AG04450 (cell line): ENCODE measurements around the gene NADK2. TPM values are rescaled to one million over a fixed set of nuclear protein-coding genes. Genes with fewer than 3 reads are reported as not detected.

Source experiments
- CTCF ChIA-PET: fragments of 300-600, 350-600 bp; formaldehyde crosslinking; extraction: SDS; loops from one replicate; lab custom pipeline; 2022; ENCODE audit warnings: antibody characterized with exemption, inconsistent platforms; lab: Charles Lee
- POLR2A ChIA-PET: fragments of 350-600 bp; formaldehyde crosslinking; extraction: SDS; loops from one replicate; lab custom pipeline; 2021; ENCODE audit warnings: antibody characterized with exemption, inconsistent platforms; lab: Yijun Ruan, JAX
- DNase-seq: peaks from one replicate; pipeline ENCODE4 v3.0.0-alpha.2; 2011; ENCODE audit warnings: low read depth, low spot score
- H3K27ac ChIP-seq: one replicate; pipeline ENCODE4 v1.5.1; 2012; ENCODE audit warnings: low read depth, low read length, control low read depth
- H3K27me3 ChIP-seq: one replicate; pipeline ENCODE4 v1.6.0; 2012; ENCODE audit warnings: low read length; ENCODE audit not compliant: control insufficient read depth, insufficient read depth
- H3K4me3 ChIP-seq: 2 replicates; pipeline ENCODE4 v1.5.1; 2011; ENCODE audit warnings: mild to moderate bottlenecking, low read depth, low read length, control low read depth
- H3K9me3 ChIP-seq: 2 replicates; pipeline ENCODE4 v1.5.1; 2012; ENCODE audit warnings: low read length; ENCODE audit not compliant: control insufficient read depth, insufficient read depth
- polyA plus RNA-seq: library from polyadenylated mRNA; depleted of rRNA; stranded (reverse); fragments of >200 nt; gene quantifications from 2 replicates; pipeline ENCODE4 v1.2.3, GENCODE V29; 2011
- TF ChIP-seq, protein P1 (sequence below): IDR thresholded peaks from 2 replicates; pipeline ENCODE4 v1.5.1; 2011; ENCODE audit warnings: low read depth, low read length, control low read depth, inconsistent platforms

NADK2 gene
- polyA plus RNA-seq, 1 experiment, result 18.5 TPM

DNA sequence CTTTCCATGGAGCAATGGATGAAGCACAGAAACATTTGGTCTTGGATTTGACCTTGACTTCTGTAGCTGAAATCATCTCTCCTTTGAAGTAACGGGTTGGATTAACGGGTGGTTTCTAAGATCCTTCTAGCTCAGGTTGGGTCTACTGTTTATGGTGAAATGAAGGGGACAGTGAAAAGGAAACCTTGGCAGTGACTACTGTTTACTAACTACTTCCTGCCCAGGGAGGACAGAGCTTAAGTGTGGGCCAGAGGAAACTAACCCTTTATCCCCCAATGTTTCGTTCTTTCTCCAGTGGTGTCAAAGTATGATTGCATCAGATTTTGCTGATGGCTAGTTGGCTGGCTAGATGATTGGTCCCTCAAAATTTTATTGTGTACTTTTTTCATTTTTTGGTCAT is 67.6 kb downstream of the NADK2 start:
- no peaks in the 10 kb centered on the region for H3K9me3 ChIP-seq
- no peak for DNase-seq
- no peaks in the 10 kb centered on the region for H3K27me3 ChIP-seq
- ChIA-PET POLR2A (interaction anchor here (0.5 kb wide), 1 partner anchor 21 kb away, joined by 3 read pairs; no protein-coding TSS in a partner anchor), CTCF (interaction anchor here (0.6 to 2.1 kb wide), 3 partner anchors 23 to 131 kb away, joined by 4 to 12 read pairs (median 8); partner anchors contain the start of gene NADK2)
- H3K27ac ChIP-seq, result no peak overlapping the region
- TF ChIP-seq, protein P1, sequence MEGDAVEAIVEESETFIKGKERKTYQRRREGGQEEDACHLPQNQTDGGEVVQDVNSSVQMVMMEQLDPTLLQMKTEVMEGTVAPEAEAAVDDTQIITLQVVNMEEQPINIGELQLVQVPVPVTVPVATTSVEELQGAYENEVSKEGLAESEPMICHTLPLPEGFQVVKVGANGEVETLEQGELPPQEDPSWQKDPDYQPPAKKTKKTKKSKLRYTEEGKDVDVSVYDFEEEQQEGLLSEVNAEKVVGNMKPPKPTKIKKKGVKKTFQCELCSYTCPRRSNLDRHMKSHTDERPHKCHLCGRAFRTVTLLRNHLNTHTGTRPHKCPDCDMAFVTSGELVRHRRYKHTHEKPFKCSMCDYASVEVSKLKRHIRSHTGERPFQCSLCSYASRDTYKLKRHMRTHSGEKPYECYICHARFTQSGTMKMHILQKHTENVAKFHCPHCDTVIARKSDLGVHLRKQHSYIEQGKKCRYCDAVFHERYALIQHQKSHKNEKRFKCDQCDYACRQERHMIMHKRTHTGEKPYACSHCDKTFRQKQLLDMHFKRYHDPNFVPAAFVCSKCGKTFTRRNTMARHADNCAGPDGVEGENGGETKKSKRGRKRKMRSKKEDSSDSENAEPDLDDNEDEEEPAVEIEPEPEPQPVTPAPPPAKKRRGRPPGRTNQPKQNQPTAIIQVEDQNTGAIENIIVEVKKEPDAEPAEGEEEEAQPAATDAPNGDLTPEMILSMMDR, result no peak
- no peak overlapping the region for H3K4me3 ChIP-seq

DNA sequence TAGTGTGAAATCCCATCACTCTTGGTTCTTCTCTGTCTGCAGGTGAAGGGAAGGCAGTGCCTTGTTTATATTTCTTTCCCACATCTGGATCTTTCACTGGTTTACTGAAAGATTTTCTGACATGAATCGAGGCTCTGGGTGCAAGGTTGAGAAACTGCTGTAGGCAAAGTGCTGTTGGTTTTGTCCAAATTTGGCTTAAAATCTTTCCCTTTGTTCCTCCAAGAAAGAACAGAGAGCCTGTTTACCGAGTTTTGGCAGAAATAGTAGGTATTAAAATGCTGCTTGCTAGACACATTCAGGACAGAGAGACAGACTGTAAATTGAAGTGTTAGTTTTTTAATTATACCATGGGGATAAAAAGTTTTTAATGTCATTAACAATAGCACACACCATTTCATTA is 68.3 kb downstream of the NADK2 start:
- ChIA-PET POLR2A (no interaction called here), CTCF (interaction anchor here (0.6 to 2.1 kb wide), 2 partner anchors 69 to 132 kb away, joined by 3 to 12 read pairs; no protein-coding TSS in a partner anchor)
- TF ChIP-seq, protein P1, result no peak
- no peaks in the 10 kb centered on the region for H3K9me3 ChIP-seq
- H3K4me3 ChIP-seq, result no peak overlapping the region
- no peak overlapping the region for H3K27ac ChIP-seq
- no peaks in the 10 kb centered on the region for H3K27me3 ChIP-seq
- DNase-seq, result no peak

DNA sequence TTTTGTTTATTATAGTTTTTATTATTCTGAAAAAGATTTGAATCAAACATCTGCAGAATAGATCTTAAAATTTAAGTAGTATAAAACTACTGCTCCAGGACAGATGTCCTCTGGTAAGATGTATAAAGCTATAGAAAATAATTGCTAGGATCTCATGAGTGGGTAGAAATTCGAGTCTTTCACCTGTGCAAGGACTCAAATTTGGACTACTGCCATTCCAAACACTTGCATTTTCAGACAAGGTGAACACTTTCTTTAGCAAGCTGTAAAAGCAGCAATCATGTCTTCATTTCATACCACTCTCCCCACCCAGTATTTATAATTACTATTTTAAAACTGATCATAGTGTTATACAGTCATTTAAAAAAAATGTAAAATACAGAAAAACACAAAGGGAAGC is 69.1 kb downstream of the NADK2 start:
- TF ChIP-seq, protein P1, result no peak
- Histone ChIP-seq H3K27me3 (no peaks in the 10 kb centered on the region), H3K9me3 (no peaks in the 10 kb centered on the region), H3K4me3 (no peak overlapping the region), H3K27ac (no peak overlapping the region)
- no peak for DNase-seq
- ChIA-PET POLR2A (no interaction called here), CTCF (interaction anchor here (3.1 kb wide), 1 partner anchor 133 kb away, joined by 9 read pairs; no protein-coding TSS in a partner anchor)

DNA sequence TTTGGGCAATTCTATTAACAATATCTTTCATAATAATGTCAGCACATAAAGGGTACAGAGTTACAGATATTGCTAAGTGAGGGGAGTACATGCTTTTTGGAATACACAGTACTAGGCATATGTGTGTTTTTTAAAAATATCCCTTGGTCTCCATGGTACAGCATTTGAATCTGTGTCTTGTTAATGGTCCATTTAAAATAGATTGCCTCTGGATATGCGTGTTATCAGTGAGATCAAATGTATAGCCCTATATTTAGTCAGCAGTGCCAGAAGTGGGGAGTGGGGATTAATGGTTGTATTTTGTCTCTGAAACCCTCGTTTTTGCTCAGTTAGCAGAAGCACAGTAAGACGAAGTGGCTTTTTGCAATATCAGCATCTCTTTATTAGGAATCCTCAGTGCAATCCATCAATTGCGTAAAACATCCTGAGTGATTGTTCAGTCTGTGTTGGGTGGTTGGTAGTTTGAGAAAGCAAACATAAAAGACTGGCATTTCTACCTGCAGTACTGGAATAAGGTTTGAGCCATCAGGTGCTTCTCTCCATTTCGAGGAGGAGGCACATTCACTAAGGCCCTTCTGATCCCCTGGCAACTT is 70.8 kb downstream of the NADK2 start:
- DNase-seq, result no peak
- H3K9me3 ChIP-seq, result no peaks in the 10 kb centered on the region
- POLR2A ChIA-PET, result no interaction called here
- H3K27me3 ChIP-seq, result no peaks in the 10 kb centered on the region
- CTCF ChIA-PET, result interaction anchor here (1.2 to 3.1 kb wide), 3 partner anchors 8 to 135 kb away, joined by 4 to 9 read pairs (median 8); no protein-coding TSS in a partner anchor
- TF ChIP-seq, protein P1, result no peak
- H3K4me3 ChIP-seq, result no peak overlapping the region
- no peak overlapping the region for H3K27ac ChIP-seq

DNA sequence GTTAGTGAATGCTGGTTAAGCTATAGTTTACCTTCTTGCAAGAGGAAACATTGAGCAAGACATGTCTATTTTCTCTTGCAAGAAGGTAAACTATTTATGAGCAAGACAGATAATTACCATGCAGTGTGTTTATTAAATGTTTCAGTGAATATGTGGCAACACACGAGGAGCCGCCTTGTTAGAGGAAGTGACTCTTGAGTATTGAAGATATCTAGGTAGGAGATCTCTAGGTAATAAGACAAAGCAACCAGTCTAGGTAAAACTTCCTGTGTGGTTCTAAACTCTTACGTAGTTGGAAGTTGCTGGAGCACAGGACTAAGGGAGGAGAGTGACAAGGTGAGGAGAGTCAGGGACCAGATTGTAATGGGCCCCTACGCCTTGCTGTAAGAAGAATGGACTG is 73.0 kb downstream of the NADK2 start:
- CTCF ChIA-PET, result interaction anchor here (1.9 to 4.1 kb wide), 2 partner anchors 10 to 89 kb away, joined by 5 to 25 read pairs; no protein-coding TSS in a partner anchor

More for the DNA sequence above, 73.0 kb downstream of the NADK2 start:
- no peak overlapping the region for H3K4me3 ChIP-seq
- DNase-seq, result no peak
- H3K27me3 ChIP-seq, result no peaks in the 10 kb centered on the region
- H3K9me3 ChIP-seq, result no peaks in the 10 kb centered on the region
- TF ChIP-seq, protein P1, result no peak
- H3K27ac ChIP-seq, result no peak overlapping the region
- POLR2A ChIA-PET, result no interaction called here
